RKO (cell line): ENCODE measurements around the gene WBP1L.

ENCODE experiments used
- DNase-seq: peaks from one replicate; pipeline ENCODE4 v3.0.0-alpha.2; 2016; ENCODE audit warnings: low spot score

WBP1L gene

GRCh38 chr10:102759497-102760210 is 15.9 kb downstream of the WBP1L start:
- DNase-seq: no peak

GRCh38 chr10:102761981-102762380 is 18.2 kb downstream of the WBP1L start:
- no peak for DNase-seq

- DNase-seq: no peak
Observed at GRCh38 chr10:102762401-102763015, 18.8 kb downstream of the WBP1L start.

GRCh38 chr10:102763037-102763607 is 19.4 kb downstream of the WBP1L start:
- DNase-seq: no peak

- DNase-seq: no peak
Observed at GRCh38 chr10:102764470-102765161, 20.9 kb downstream of the WBP1L start.

- no peak for DNase-seq
Observed at GRCh38 chr10:102765336-102765735, 21.6 kb downstream of the WBP1L start.

GRCh38 chr10:102767428-102768160 is 23.8 kb downstream of the WBP1L start:
- DNase-seq: no peak

- no peak for DNase-seq
Observed at GRCh38 chr10:102769375-102770107, 25.8 kb downstream of the WBP1L start.

- no peak for DNase-seq
Observed at GRCh38 chr10:102770108-102770482, 26.3 kb downstream of the WBP1L start.

- no peak for DNase-seq
Observed at GRCh38 chr10:102770792-102771191, 27.0 kb downstream of the WBP1L start.

GRCh38 chr10:102773320-102773719 is 29.6 kb downstream of the WBP1L start:
- DNase-seq: no peak

- no peak for DNase-seq
Observed at GRCh38 chr10:102773986-102774385, 30.2 kb downstream of the WBP1L start.

- DNase-seq: no peak
Observed at GRCh38 chr10:102775201-102775934, 31.6 kb downstream of the WBP1L start.

GRCh38 chr10:102775935-102776669 is 32.4 kb downstream of the WBP1L start:
- no peak for DNase-seq

- DNase-seq: no peak
Observed at GRCh38 chr10:102776779-102777456, 33.2 kb downstream of the WBP1L start.

- DNase-seq: no peak
Observed at GRCh38 chr10:102777711-102778453, 34.1 kb downstream of the WBP1L start.

GRCh38 chr10:102778781-102779180 is 35.0 kb downstream of the WBP1L start:
- DNase-seq: no peak

- no peak for DNase-seq
Observed at GRCh38 chr10:102779680-102780526, 36.2 kb downstream of the WBP1L start.
